ENCODE measurements around the gene SRD5A1.

SRD5A1 gene

GRCh38 chr5:6711409-6712141 lies 78.3 kb downstream of the SRD5A1 start:
- H3K27ac Mint-ChIP-seq = peak overlapping the region; percentile 93
- ATAC-seq (ENCODE audit: low read depth) (no peak), DNase-seq (ENCODE audit: low spot score in 2 of 2) (no peak)
- H3K36me3 Mint-ChIP-seq = no peaks in the 10 kb centered on the region
- H3K4me1 Mint-ChIP-seq = peaks cover 13% of the 10 kb centered on the region
- H3K9me3 Mint-ChIP-seq = no peaks in the 10 kb centered on the region
- H3K27me3 Mint-ChIP-seq = no peaks in the 10 kb centered on the region
- H3K4me3 Mint-ChIP-seq = peak overlapping the region; percentile 91

- ATAC-seq (ENCODE audit: low read depth) (peak; percentile 13), DNase-seq (ENCODE audit: low spot score in 2 of 2) (peak; percentile 25 to 51)
- H3K27me3 Mint-ChIP-seq = no peaks in the 10 kb centered on the region
- peak overlapping the region; percentile 91 for H3K4me3 Mint-ChIP-seq
- H3K9me3 Mint-ChIP-seq = no peaks in the 10 kb centered on the region
- H3K36me3 Mint-ChIP-seq = no peaks in the 10 kb centered on the region
- peaks cover 17% of the 10 kb centered on the region for H3K4me1 Mint-ChIP-seq
- peak overlapping the region; percentile 93 for H3K27ac Mint-ChIP-seq
These were observed 78.9 kb downstream of the SRD5A1 start for GRCh38 chr5:6712142-6712576.

GRCh38 chr5:6712577-6713273 lies 79.5 kb downstream of the SRD5A1 start:
- H3K9me3 Mint-ChIP-seq = no peaks in the 10 kb centered on the region
- peak overlapping the region; percentile 93 for H3K27ac Mint-ChIP-seq
- peak; percentile 98 to 99 for DNase-seq (ENCODE audit: low spot score in 2 of 2)
- peaks cover 22% of the 10 kb centered on the region for H3K4me1 Mint-ChIP-seq
- H3K27me3 Mint-ChIP-seq = no peaks in the 10 kb centered on the region
- H3K4me3 Mint-ChIP-seq = peak overlapping the region; percentile 91
- no peaks in the 10 kb centered on the region for H3K36me3 Mint-ChIP-seq
- ATAC-seq (ENCODE audit: low read depth) = peak; percentile 71

- ATAC-seq (ENCODE audit: low read depth) (peak; percentile 1), DNase-seq (ENCODE audit: low spot score in 2 of 2) (peak in 1 of 2 donors; percentile 62)
- Mint-ChIP-seq H3K9me3 (no peaks in the 10 kb centered on the region), H3K4me3 (peak within 1 kb of the TSS; percentile 91), H3K36me3 (peaks cover under 1% of the 10 kb centered on the region), H3K27ac (peak within 1 kb of the TSS; percentile 93), H3K4me1 (peaks cover 27% of the 10 kb centered on the region), H3K27me3 (no peaks in the 10 kb centered on the region)
These were observed 80.3 kb downstream of the SRD5A1 start, which contains the start of gene TENT4A for GRCh38 chr5:6713274-6714225. Gene TENT4A (plus strand): TSS chr5:6713432. CDS start chr5:6713984, 552 bp downstream.

- ATAC-seq (ENCODE audit: low read depth) (no peak), DNase-seq (ENCODE audit: low spot score in 2 of 2) (peak in 1 of 2 donors; percentile 39)
- H3K36me3 Mint-ChIP-seq = peaks cover 5% of the 10 kb centered on the region
These were observed 81.2 kb downstream of the SRD5A1 start for GRCh38 chr5:6714226-6715041.

GRCh38 chr5:6715271-6715670 lies 82.0 kb downstream of the SRD5A1 start:
- ATAC-seq (ENCODE audit: low read depth) (no peak), DNase-seq (ENCODE audit: low spot score in 2 of 2) (no peak)
- peak overlapping the region; percentile 53 for H3K27ac Mint-ChIP-seq
- peak overlapping the region; percentile 78 for H3K4me3 Mint-ChIP-seq
- H3K9me3 Mint-ChIP-seq = no peaks in the 10 kb centered on the region
- no peaks in the 10 kb centered on the region for H3K27me3 Mint-ChIP-seq
- peaks cover 5% of the 10 kb centered on the region for H3K36me3 Mint-ChIP-seq
- H3K4me1 Mint-ChIP-seq = peaks cover 38% of the 10 kb centered on the region

More at GRCh38 chr5:6714226-6715041, 81.2 kb downstream of the SRD5A1 start:
- H3K4me1 Mint-ChIP-seq = peaks cover 30% of the 10 kb centered on the region
- H3K27ac Mint-ChIP-seq = peak overlapping the region; percentile 53
- no peaks in the 10 kb centered on the region for H3K9me3 Mint-ChIP-seq
- no peaks in the 10 kb centered on the region for H3K27me3 Mint-ChIP-seq
- H3K4me3 Mint-ChIP-seq = peak overlapping the region; percentile 78

- Mint-ChIP-seq H3K27me3 (no peaks in the 10 kb centered on the region), H3K9me3 (no peaks in the 10 kb centered on the region), H3K27ac (peak overlapping the region; percentile 53), H3K4me1 (peaks cover 39% of the 10 kb centered on the region), H3K36me3 (peaks cover 5% of the 10 kb centered on the region), H3K4me3 (peak overlapping the region; percentile 78)
- DNase-seq (ENCODE audit: low spot score in 2 of 2) (peak in 1 of 2 donors; percentile 19), ATAC-seq (ENCODE audit: low read depth) (no peak)
These were observed 82.8 kb downstream of the SRD5A1 start for GRCh38 chr5:6715758-6716628.

GRCh38 chr5:6716629-6717149 lies 83.4 kb downstream of the SRD5A1 start:
- Mint-ChIP-seq H3K4me1 (peaks cover 43% of the 10 kb centered on the region), H3K36me3 (peaks cover 5% of the 10 kb centered on the region), H3K9me3 (no peaks in the 10 kb centered on the region), H3K27me3 (no peaks in the 10 kb centered on the region), H3K4me3 (peak overlapping the region; percentile 78), H3K27ac (peak overlapping the region; percentile 53)
- peak in 1 of 2 donors; percentile 8 for DNase-seq (ENCODE audit: low spot score in 2 of 2)
- no peak for ATAC-seq (ENCODE audit: low read depth)

- peak in 1 of 2 donors; percentile 3 for DNase-seq (ENCODE audit: low spot score in 2 of 2)
- H3K27ac Mint-ChIP-seq = no peak overlapping the region
- peaks cover 43% of the 10 kb centered on the region for H3K4me1 Mint-ChIP-seq
- no peak overlapping the region for H3K4me3 Mint-ChIP-seq
- H3K9me3 Mint-ChIP-seq = no peaks in the 10 kb centered on the region
- H3K36me3 Mint-ChIP-seq = peaks cover 5% of the 10 kb centered on the region
- H3K27me3 Mint-ChIP-seq = no peaks in the 10 kb centered on the region
- ATAC-seq (ENCODE audit: low read depth) = no peak
These were observed 84.0 kb downstream of the SRD5A1 start for GRCh38 chr5:6717247-6717646.

- no peak for ATAC-seq (ENCODE audit: low read depth)
- no peak overlapping the region for H3K4me3 Mint-ChIP-seq
- H3K27ac Mint-ChIP-seq = no peak overlapping the region
These were observed 84.4 kb downstream of the SRD5A1 start for GRCh38 chr5:6717687-6718086.

GRCh38 chr5:6718161-6718681 lies 85.0 kb downstream of the SRD5A1 start:
- H3K27me3 Mint-ChIP-seq = no peaks in the 10 kb centered on the region
- H3K4me1 Mint-ChIP-seq = peaks cover 48% of the 10 kb centered on the region
- peak overlapping the region; percentile 14 for H3K4me3 Mint-ChIP-seq
- peak overlapping the region; percentile 70 for H3K27ac Mint-ChIP-seq
- H3K36me3 Mint-ChIP-seq = peaks cover 5% of the 10 kb centered on the region
- no peak for DNase-seq (ENCODE audit: low spot score in 2 of 2)
- no peaks in the 10 kb centered on the region for H3K9me3 Mint-ChIP-seq
- no peak for ATAC-seq (ENCODE audit: low read depth)

More at GRCh38 chr5:6717687-6718086, 84.4 kb downstream of the SRD5A1 start:
- Mint-ChIP-seq H3K36me3 (peaks cover 5% of the 10 kb centered on the region), H3K9me3 (no peaks in the 10 kb centered on the region), H3K4me1 (peaks cover 46% of the 10 kb centered on the region), H3K27me3 (no peaks in the 10 kb centered on the region)
- no peak for DNase-seq (ENCODE audit: low spot score in 2 of 2)

GRCh38 chr5:6718718-6719117 lies 85.5 kb downstream of the SRD5A1 start:
- peaks cover 5% of the 10 kb centered on the region for H3K36me3 Mint-ChIP-seq
- peaks cover 50% of the 10 kb centered on the region for H3K4me1 Mint-ChIP-seq
- no peak overlapping the region for H3K4me3 Mint-ChIP-seq
- ATAC-seq (ENCODE audit: low read depth) (no peak), DNase-seq (ENCODE audit: low spot score in 2 of 2) (no peak)
- no peaks in the 10 kb centered on the region for H3K27me3 Mint-ChIP-seq
- no peak overlapping the region for H3K27ac Mint-ChIP-seq
- no peaks in the 10 kb centered on the region for H3K9me3 Mint-ChIP-seq

Measured in memory B cell (primary cell).